Upper lobe of left lung (tissue), 6 donors: ENCODE results near the gene PGP. TPM values are rescaled to one million over a fixed set of nuclear protein-coding genes. Genes with fewer than 3 reads are reported as not detected.

Experiments
- ATAC-seq, 2 donors: fragments of 200-7000 bp; cut with Tn5 transposase; one replicate each; pipeline ENCODE4 v1.9.1; 2022; ENCODE audit warnings: mild to moderate bottlenecking in 2 of 2, moderate library complexity in 2 of 2; ENCODE audit not compliant: low FRiP score in 2 of 2
- DNase-seq, 2 donors: peaks; one replicate each; pipeline ENCODE4 v3.0.0-alpha.2; 2019 to 2020
- H3K27ac ChIP-seq, 4 donors: fragments of 200-600 bp; sonication (generic); one replicate each; pipeline ENCODE4 v1.5.1; 2016 to 2019
- H3K27me3 ChIP-seq, 4 donors: fragments of 200-600 bp; sonication (generic); one replicate each; pipeline ENCODE4 v1.5.1; 2017 to 2019
- H3K36me3 ChIP-seq, 4 donors: fragments of 200-600 bp; sonication (generic); one replicate each; pipeline ENCODE4 v1.5.1; 2016 to 2019
- H3K4me1 ChIP-seq, 4 donors: fragments of 200-600 bp; sonication (generic); one replicate each; pipeline ENCODE4 v1.5.1; 2018 to 2019
- H3K4me3 ChIP-seq, 4 donors: fragments of 200-600 bp; sonication (generic); one replicate each; pipeline ENCODE4 v1.5.1; 2017 to 2019; ENCODE audit warnings: mild to moderate bottlenecking in 2 of 4, moderate library complexity in 1 of 4
- H3K9me3 ChIP-seq, 4 donors: fragments of 200-600 bp; sonication (generic); one replicate each; pipeline ENCODE4 v1.5.1; 2018 to 2019
- EP300 ChIP-seq, 4 donors: sonication (generic); formaldehyde crosslinking; IDR thresholded peaks; one replicate each; pipeline ENCODE4 v1.5.1; 2017; ENCODE audit warnings: antibody characterized with exemption in 4 of 4, control low read depth in 2 of 4
- POLR2A ChIP-seq, 4 donors: fragments of 450-650 bp; IDR thresholded peaks; one replicate each; pipeline ENCODE4 v1.5.1; 2016 to 2017; ENCODE audit warnings: antibody characterized with exemption in 4 of 4, mild to moderate bottlenecking in 2 of 4
- POLR2AphosphoS5 ChIP-seq, 2 donors: sonication (generic); formaldehyde crosslinking; IDR thresholded peaks; one replicate each; pipeline ENCODE4 v1.5.1; 2017; ENCODE audit warnings: antibody characterized with exemption in 2 of 2
- WGBS, 2 donors: methylation state at CpG; one replicate each; pipeline ENCODE4 v1.1.5; 2017 to 2018; 5-methylcytosine and 5-hydroxymethylcytosine counted together
- total RNA-seq, 6 donors: library from RNA; depleted of rRNA in 4 of 6; stranded (reverse); fragments of >200 nt in 4 of 6; gene quantifications; one replicate each; pipeline versions ENCODE4 v1.1.0 to v1.2.1, GENCODE V29; 2016 to 2021
- TF ChIP-seq, protein P1 (sequence below), 6 experiments: fragments of 450-650 bp in 4 of 6; fragments of 200-600 bp in 2 of 6; sonication (generic) in 2 of 6; IDR thresholded peaks; one replicate each; pipeline ENCODE4 v1.5.1; 2016 to 2019; ENCODE audit warnings: antibody characterized with exemption in 6 of 6
- donor health status: DM: no; HTN: no; CAD: no; lungs with moderate emphysema.
- donor health status: DM: no; HTN: yes; CAD: no; lungs with severe emphysema.

PGP gene
- total RNA-seq, 6 donors from 2014 or later: 18.6 to 32.5 (median 21.7) TPM

DNA sequence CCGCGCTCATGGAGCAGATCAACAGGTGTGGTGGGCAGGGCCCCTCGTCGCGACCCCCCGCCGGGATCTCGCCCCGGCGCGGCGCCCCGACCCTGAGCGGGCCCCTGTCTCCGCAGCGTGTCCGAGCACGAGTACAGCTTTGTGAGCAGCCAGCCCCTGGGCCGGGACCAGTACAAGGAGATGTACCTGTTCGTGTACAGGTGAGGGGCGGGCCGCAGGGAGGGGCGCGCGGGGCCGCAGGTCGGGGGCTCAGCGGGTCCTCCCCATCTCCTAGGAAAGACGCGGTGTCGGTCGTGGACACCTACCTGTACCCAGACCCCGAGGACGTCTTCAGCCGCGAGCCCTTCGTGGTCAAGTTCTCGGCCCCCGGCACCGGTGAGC, 22.5 kb upstream of the PGP start:
- TF ChIP-seq POLR2A (IDR thresholded peaks at IDR 0.05) (no peak), POLR2AphosphoS5 (IDR thresholded peaks at IDR 0.05) (no peak), EP300 (IDR thresholded peaks at IDR 0.05) (no peak)
- TF ChIP-seq, protein P1, sequence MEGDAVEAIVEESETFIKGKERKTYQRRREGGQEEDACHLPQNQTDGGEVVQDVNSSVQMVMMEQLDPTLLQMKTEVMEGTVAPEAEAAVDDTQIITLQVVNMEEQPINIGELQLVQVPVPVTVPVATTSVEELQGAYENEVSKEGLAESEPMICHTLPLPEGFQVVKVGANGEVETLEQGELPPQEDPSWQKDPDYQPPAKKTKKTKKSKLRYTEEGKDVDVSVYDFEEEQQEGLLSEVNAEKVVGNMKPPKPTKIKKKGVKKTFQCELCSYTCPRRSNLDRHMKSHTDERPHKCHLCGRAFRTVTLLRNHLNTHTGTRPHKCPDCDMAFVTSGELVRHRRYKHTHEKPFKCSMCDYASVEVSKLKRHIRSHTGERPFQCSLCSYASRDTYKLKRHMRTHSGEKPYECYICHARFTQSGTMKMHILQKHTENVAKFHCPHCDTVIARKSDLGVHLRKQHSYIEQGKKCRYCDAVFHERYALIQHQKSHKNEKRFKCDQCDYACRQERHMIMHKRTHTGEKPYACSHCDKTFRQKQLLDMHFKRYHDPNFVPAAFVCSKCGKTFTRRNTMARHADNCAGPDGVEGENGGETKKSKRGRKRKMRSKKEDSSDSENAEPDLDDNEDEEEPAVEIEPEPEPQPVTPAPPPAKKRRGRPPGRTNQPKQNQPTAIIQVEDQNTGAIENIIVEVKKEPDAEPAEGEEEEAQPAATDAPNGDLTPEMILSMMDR (IDR thresholded peaks at IDR 0.05): no peak
- Histone ChIP-seq H3K4me1 (peaks cover 12 to 21% (median 19%) of the 10 kb centered on the region in 4 donors), H3K4me3 (peak overlapping the region in 1 of 4 donors; percentile 9), H3K9me3 (no peaks in the 10 kb centered on the region), H3K27ac (no peak overlapping the region), H3K27me3 (peaks cover 0 to 19% (median 10%) of the 10 kb centered on the region in 4 donors), H3K36me3 (peaks cover 21 to 50% (median 40%) of the 10 kb centered on the region in 4 donors)
- DNase-seq (peak in 1 of 2 donors; percentile 82), ATAC-seq (no peak)
- WGBS, 2 donors: 7 to 11% methylated on average over 5 to 7 of the region's 40 CpGs

DNA sequence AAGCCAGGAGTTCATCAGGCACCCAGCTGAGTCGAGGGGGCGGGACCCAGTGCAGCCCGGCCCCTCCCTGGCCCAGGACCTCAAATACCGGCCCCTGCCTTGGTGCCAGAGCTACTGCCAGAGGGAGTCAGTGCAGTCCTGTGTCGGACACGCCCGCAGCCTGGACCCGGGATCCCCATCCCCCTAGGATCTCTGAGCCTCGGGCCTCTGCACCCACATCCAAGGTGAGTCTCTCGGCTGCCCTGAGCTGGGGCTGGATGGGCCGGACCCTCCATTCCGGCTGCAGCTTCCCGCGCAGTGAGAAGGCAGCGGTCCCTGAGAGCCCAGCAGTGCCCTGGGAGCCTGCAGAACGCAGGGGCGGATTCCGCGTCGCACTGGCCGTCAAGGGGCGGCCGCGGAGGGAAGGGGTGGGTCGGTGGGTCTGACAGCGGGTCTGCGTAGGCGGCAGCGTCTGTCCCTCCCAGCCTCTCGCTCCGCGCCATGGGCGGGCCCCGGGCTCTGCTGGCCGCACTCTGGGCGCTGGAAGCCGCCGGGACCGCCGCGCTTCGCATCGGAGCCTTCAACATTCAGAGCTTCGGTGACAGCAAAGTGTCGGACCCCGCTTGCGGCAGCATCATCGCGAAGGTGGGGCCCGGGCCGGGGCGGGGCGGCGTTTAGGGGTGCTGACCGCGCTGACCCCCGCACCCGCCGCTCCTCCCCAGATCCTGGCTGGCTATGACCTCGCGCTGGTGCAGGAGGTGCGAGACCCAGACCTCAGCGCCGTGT, 21.9 kb upstream of the PGP start, which contains the start of gene DNASE1L2:
DNASE1L2 (plus strand) TSS at position 108 of the 765 bp plus-strand sequence; CDS start at position 481, 373 bp downstream.
- 10 to 20% methylated on average over 3 to 4 of the region's 64 CpGs for WGBS, 2 donors
- Histone ChIP-seq H3K27ac (no peak within 1 kb of the TSS), H3K9me3 (no peaks in the 10 kb centered on the region), H3K4me1 (peaks cover 12 to 21% (median 19%) of the 10 kb centered on the region in 4 donors), H3K27me3 (peaks cover 0 to 19% (median 10%) of the 10 kb centered on the region in 4 donors), H3K36me3 (peaks cover 25 to 52% (median 46%) of the 10 kb centered on the region in 4 donors), H3K4me3 (peak within 1 kb of the TSS in 2 of 4 donors; percentile 9 to 10)
- DNase-seq (peak in 1 of 2 donors; percentile 88), ATAC-seq (peak in 1 of 2 donors; percentile 64)
- TF ChIP-seq, protein P1 (IDR thresholded peaks at IDR 0.05): no peak
- TF ChIP-seq EP300 (IDR thresholded peaks at IDR 0.05) (no peak), POLR2A (IDR thresholded peaks at IDR 0.05) (no peak), POLR2AphosphoS5 (IDR thresholded peaks at IDR 0.05) (no peak)

DNA sequence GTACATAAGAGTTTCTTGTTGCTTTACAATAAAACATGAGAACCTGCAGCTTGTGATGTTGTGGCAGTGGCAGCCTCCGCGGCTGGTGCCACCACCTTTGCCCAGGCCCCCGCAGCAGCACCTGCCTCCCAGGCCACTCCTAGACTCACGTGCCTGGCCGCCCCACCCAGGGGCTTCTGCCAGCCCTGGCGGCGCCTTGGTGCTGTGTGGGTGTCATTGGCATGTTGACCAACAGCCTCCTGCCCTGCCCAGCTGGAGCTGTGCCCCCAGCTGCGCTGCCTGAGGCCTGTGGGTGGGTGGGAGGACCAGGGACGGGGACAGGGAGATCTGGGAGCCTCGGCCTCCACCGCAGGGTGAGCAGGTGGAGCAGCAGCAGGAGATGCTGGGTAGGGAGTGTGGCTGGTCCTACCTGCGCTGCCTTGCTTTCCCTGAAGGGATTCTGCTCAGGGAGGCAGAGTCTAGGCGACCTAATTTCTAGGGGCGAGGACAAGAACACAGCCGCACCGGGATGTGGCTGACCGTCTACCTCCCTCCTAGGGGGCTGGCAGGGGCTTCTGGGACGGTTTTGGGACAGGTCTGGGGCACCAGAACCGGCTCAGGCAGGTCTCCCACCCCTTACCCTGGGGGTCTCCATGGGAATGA, 21.2 kb upstream of the PGP start:
- ATAC-seq (no peak), DNase-seq (no peak)
- Histone ChIP-seq H3K27me3 (peaks cover 0 to 19% (median 10%) of the 10 kb centered on the region in 4 donors), H3K4me3 (no peak overlapping the region), H3K4me1 (peaks cover 12 to 21% (median 19%) of the 10 kb centered on the region in 4 donors), H3K9me3 (no peaks in the 10 kb centered on the region), H3K27ac (no peak overlapping the region), H3K36me3 (peaks cover 28 to 55% (median 53%) of the 10 kb centered on the region in 4 donors)
- 88 to 89% methylated on average over 8 to 19 of the region's 19 CpGs for WGBS, 2 donors
- TF ChIP-seq POLR2AphosphoS5 (IDR thresholded peaks at IDR 0.05) (no peak), EP300 (IDR thresholded peaks at IDR 0.05) (no peak), POLR2A (IDR thresholded peaks at IDR 0.05) (no peak)
- TF ChIP-seq, protein P1 (IDR thresholded peaks at IDR 0.05): no peak

DNA sequence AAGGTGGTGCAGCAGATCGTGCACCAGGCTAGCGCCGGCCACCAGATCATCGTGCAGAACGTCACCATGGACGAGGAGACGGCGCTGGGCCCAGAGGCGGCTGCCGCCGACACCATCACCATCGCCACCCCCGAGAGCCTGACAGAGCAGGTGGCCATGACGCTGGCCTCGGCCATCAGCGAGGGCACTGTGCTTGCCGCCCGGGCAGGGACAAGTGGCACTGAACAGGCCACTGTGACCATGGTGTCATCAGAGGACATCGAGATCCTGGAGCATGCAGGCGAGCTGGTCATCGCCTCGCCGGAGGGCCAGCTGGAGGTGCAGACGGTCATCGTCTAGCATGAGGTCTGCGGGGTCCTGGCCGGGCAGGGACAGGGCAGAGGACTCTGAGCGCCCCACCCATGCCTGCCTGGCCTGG, 20.6 kb upstream of the PGP start:
- WGBS, 2 donors: 91 to 92% methylated on average over 19 to 22 of the region's 28 CpGs
- ATAC-seq (no peak), DNase-seq (no peak)
- Histone ChIP-seq H3K4me1 (peaks cover 12 to 21% (median 19%) of the 10 kb centered on the region in 4 donors), H3K36me3 (peaks cover 28 to 61% (median 58%) of the 10 kb centered on the region in 4 donors), H3K4me3 (no peak overlapping the region), H3K27ac (no peak overlapping the region), H3K9me3 (no peaks in the 10 kb centered on the region), H3K27me3 (peaks cover 0 to 19% (median 10%) of the 10 kb centered on the region in 4 donors)
- TF ChIP-seq, protein P1 (IDR thresholded peaks at IDR 0.05): no peak
- TF ChIP-seq POLR2A (IDR thresholded peaks at IDR 0.05) (no peak), EP300 (IDR thresholded peaks at IDR 0.05) (no peak), POLR2AphosphoS5 (IDR thresholded peaks at IDR 0.05) (no peak)
